Dermis blood vessel endothelial cell (primary cell): ENCODE data around the gene RBM47. TPM values are rescaled to one million over a fixed set of nuclear protein-coding genes. Genes with fewer than 3 reads are reported as not detected.
"Not testable (repeated sequence)": the region's sequence is repeated elsewhere in the genome, so short reads cannot be mapped to it uniquely, and the experiment has no call there.

ENCODE experiments used
- DNase-seq: peaks from one replicate; pipeline ENCODE4 v3.0.0; 2010
- total RNA-seq: library from RNA; depleted of rRNA; stranded (reverse); fragments of >200 nt; gene quantifications from 2 replicates; pipeline ENCODE4 v1.2.3, GENCODE V29; 2014

The RBM47 gene
- 1.0 and 4.6 TPM in 2 replicates for total RNA-seq

- DNase-seq = peak; percentile 18
These were observed at the start of gene RBM47 for GRCh38 chr4:40629401-40630334. TSS of gene RBM47 (minus strand) at chr4:40629864. CDS start at chr4:40438893, 190,971 bp downstream.

GRCh38 chr4:40678421-40678820, 48.8 kb upstream of the RBM47 start:
- DNase-seq = no peak

- no peak for DNase-seq
These were observed 45.5 kb upstream of the RBM47 start for GRCh38 chr4:40675166-40675565.

- DNase-seq = peak; percentile 75
These were observed 43.2 kb upstream of the RBM47 start for GRCh38 chr4:40672528-40673522.

- DNase-seq = no peak
These were observed 39.8 kb upstream of the RBM47 start for GRCh38 chr4:40669504-40669903.

GRCh38 chr4:40665842-40666241, 36.2 kb upstream of the RBM47 start:
- DNase-seq = no peak

DNA sequence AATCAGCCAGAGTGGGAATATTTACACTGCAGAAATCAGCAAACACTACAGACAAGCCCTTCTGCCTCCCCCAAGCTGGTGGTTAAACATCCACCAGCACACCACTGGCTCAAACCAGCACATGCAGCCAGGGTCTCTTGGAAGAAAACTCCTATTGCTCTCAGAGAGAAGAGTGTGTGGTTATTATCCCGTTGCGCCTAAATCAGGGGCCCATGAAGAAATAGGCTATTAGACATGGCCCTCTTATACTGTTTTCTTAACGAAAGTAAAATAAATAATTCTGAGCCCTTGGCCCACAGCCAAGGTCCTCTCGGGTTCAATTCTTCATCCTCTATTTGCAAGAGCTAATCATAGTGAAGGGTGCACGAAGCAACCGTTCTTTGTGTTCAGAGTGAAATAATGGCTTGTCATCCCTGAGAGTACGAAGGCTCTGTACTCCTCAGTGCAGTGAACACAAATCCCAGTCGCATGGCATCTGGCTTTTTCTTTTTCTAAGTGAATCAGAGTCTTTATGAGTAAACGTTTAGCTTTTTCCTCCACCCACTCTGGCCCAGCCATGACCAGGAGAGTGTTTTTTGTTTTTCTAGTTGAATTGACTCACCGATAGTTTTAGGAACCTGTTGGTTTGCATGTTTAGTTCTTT, 33.4 kb upstream of the RBM47 start:
- peak; percentile 9 for DNase-seq

DNA sequence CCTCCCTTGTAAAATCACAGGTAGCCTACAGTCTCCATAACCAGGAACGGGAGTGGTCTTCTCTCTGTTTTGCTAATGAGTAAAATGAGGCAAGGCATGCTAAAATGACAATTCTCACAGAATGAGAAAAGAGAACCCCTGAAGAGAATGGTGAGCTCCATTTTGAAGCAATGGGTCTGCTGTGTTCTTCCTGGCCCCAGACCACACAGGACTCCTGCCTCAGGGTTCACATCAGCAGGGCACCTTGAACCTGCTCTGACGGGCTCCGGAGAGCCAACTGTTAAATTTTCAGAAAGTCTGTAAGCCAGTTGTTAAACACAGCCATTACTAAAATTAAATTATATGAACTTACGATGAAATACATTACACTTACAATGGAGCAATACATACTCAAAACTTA, 32.1 kb upstream of the RBM47 start:
- DNase-seq = no peak

GRCh38 chr4:40656201-40656863, 26.7 kb upstream of the RBM47 start:
- DNase-seq = no peak

DNA sequence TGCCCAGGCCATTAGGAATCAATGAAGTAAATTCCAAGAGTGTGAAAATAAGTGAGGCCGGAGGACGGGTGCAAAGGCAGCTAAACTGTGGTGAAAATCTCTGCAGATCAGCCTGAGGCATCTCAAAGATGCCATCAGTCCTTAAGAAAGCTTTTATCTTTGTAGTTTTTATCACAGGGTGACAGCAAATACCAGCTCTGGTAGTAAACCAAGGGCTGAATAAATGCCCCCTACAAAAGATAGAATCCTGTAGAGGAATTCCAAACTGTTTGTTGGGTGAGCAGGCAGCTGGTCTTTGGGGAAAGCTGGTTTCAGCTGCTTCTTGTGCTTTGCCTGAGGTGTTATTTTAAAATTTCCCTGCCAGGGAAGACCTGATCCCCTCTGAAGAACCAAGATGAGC, 21.6 kb upstream of the RBM47 start:
- no peak for DNase-seq

DNA sequence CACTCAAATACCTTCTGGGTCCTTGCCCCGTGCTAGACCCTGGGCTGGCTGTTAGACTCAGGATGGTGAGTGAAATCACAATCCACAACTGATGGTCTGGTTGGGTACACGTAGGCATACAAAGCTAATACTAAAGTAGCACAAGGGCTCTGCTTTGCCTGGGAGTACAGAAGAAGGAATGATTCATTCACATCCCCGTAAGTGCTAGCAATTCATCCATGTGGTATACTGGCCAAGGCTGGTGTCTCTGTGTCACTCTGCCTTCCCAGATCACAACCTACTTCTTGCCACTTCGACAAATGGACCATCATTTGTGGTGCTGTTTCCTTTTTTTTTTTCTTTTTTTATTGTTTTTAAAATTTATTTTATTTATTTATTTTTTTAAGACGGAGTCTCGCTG, 19.7 kb upstream of the RBM47 start:
- no peak for DNase-seq

GRCh38 chr4:40648742-40649281, 19.1 kb upstream of the RBM47 start:
- no peak for DNase-seq

DNA sequence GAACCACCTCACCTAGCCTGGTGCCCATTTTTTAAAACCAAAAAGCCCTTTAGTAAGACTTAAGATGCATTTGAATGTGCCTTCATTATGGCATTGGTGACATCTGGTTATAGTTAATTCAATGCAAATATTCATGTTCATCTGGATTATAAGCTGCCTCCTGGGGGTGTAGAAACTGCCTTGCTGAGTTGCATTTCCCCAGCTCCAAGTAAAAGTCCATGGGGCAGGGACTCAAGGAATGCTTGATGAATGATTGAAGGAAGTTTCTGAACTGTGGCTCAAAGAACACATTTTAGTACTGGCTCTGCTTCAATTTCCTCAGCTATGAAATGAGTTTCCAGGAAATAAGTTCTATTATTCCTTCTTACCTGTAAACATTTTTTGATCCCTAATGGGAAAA, 18.5 kb upstream of the RBM47 start:
- DNase-seq = no peak

- DNase-seq = no peak
These were observed 15.9 kb upstream of the RBM47 start for GRCh38 chr4:40645586-40645985.

- DNase-seq = no peak
These were observed 2.4 kb upstream of the RBM47 start for GRCh38 chr4:40632080-40632479.

- no peak for DNase-seq
These were observed 814 bp upstream of the RBM47 start for GRCh38 chr4:40630335-40631021.

- no peak for DNase-seq
These were observed 776 bp downstream of the RBM47 start for GRCh38 chr4:40628888-40629287.

GRCh38 chr4:40628407-40628806, 1.3 kb downstream of the RBM47 start:
- DNase-seq = not testable (repeated sequence)

DNA sequence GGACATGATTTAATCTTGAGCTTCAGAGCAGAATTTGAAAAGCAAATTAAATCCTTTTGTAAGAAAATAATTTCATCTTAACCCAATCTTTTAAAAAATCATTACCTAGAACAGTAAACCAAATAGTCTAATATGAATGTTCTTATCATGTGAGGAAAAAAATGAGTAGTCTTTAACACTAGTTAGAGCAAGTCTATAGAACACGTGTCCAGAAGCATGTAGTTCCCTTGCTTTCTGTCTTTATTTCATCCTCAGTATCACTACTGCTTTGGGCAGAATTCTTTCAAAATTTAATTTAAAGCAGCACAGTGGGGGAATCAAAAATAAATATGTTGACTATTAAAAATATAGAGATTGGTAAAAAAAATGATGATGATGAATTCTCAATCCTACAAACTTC, 2.1 kb downstream of the RBM47 start:
- no peak for DNase-seq

DNA sequence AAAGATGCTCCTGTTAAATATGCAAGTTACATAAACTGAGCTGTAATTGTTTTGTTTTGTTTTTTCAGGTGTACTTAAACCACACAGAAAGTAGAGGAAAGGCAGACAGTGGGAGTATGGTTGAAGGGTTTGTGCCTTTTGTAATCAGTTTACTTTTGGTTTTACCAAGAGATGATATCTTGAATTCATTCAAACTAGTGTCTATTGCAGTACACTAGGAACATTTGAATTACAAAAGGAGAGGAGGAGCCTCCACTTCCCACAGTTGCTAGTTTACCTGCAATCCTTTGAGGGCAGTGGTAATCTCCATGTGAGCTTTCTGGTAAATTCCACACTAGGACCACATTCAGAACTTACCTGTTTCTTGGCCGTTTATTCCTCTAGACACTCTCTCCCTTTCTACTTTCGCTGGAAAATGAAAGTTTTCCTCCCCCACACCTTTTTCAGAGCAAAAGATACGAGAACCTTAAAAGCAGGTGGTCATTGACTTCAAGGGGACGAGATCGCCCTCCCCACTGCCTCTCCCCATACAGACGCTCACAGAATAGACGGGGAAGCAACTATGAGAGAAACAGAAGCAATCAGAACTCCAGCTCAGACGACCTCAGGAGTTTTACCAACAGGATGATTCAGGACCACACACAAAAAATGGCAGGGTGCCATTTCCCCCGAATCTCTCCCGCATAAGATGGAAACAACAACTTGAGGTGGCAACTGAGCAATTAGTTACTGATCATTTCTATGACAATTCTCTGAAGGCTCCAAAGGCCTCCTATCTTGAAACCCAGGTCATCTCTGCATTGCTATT, 3.3 kb downstream of the RBM47 start:
- no peak for DNase-seq
